ENCODE results near the gene RFFL.
A peak's percentile ranks its signal among the peaks of the same experiment; 100 is the strongest.
"Not testable (repeated sequence)": the region's sequence is repeated elsewhere in the genome, so short reads cannot be mapped to it uniquely, and the experiment has no call there.

Gene RFFL

GRCh38 chr17:35063514-35064223 is at the start of gene RFFL:
TSS of gene RFFL (minus strand) at chr17:35063707. CDS start at chr17:35026553, 37,154 bp downstream.
- DNase-seq = peak; percentile 77

- not testable (repeated sequence) for DNase-seq
Measured at GRCh38 chr17:35110791-35111190, 47.3 kb upstream of the RFFL start.

- DNase-seq = no peak
Measured at GRCh38 chr17:35104844-35105450, 41.4 kb upstream of the RFFL start.

GRCh38 chr17:35103271-35103670 is 39.8 kb upstream of the RFFL start:
- no peak for DNase-seq

GRCh38 chr17:35101725-35102124 is 38.2 kb upstream of the RFFL start:
- no peak for DNase-seq

- DNase-seq = no peak
Measured at GRCh38 chr17:35101036-35101435, 37.5 kb upstream of the RFFL start.

GRCh38 chr17:35099908-35100307 is 36.4 kb upstream of the RFFL start:
- no peak for DNase-seq

GRCh38 chr17:35097776-35098175 is 34.3 kb upstream of the RFFL start:
- no peak for DNase-seq

- DNase-seq = no peak
Measured at GRCh38 chr17:35095741-35096140, 32.2 kb upstream of the RFFL start.

- no peak for DNase-seq
Measured at GRCh38 chr17:35094902-35095301, 31.4 kb upstream of the RFFL start.

- DNase-seq = not testable (repeated sequence)
Measured at GRCh38 chr17:35090707-35091106, 27.2 kb upstream of the RFFL start.

- DNase-seq = no peak
Measured at GRCh38 chr17:35089586-35090296, 26.2 kb upstream of the RFFL start.

GRCh38 chr17:35088881-35089585 is 25.5 kb upstream of the RFFL start:
- DNase-seq = peak; percentile 88

GRCh38 chr17:35088356-35088880 is 24.9 kb upstream of the RFFL start:
- DNase-seq = peak; percentile 6

- peak; percentile 23 for DNase-seq
Measured at GRCh38 chr17:35087731-35088355, 24.3 kb upstream of the RFFL start.

GRCh38 chr17:35086931-35087573 is 23.5 kb upstream of the RFFL start:
- peak; percentile 8 for DNase-seq

- no peak for DNase-seq
Measured at GRCh38 chr17:35086164-35086563, 22.7 kb upstream of the RFFL start.

- no peak for DNase-seq
Measured at GRCh38 chr17:35084987-35085386, 21.5 kb upstream of the RFFL start.

GRCh38 chr17:35083071-35083470 is 19.6 kb upstream of the RFFL start:
- no peak for DNase-seq

GRCh38 chr17:35082073-35082657 is 18.7 kb upstream of the RFFL start:
- DNase-seq = no peak

- no peak for DNase-seq
Measured at GRCh38 chr17:35081638-35082037, 18.1 kb upstream of the RFFL start.

GRCh38 chr17:35080536-35080935 is 17.0 kb upstream of the RFFL start:
- no peak for DNase-seq

Measured in activated effector memory CD4-positive, alpha-beta T cell treated with Interleukin-2 at 50 U/mL for 16 hours (primary cell).